Neutrophil (primary cell): Measurements from ENCODE around the gene OR5AU1.
A peak's percentile ranks its signal among the peaks of the same experiment; 100 is the strongest.

Experiments
- H3K27ac ChIP-seq: fragments of 200-600 bp; sonication (generic); 2 replicates; pipeline ENCODE4 v1.5.1; 2016; ENCODE audit warnings: mild to moderate bottlenecking, moderate library complexity
- H3K27me3 ChIP-seq: fragments of 200-600 bp; sonication (generic); 2 replicates; pipeline ENCODE4 v1.6.0; 2016; ENCODE audit warnings: mild to moderate bottlenecking
- H3K36me3 ChIP-seq: fragments of 200-600 bp; sonication (generic); 2 replicates; pipeline ENCODE4 v1.5.1; 2017
- H3K4me1 ChIP-seq, 2 experiments: fragments of 200-600 bp in 1 of 2; sonication (generic) in 1 of 2; 1 replicate in 1 of 2; 2 replicates in 1 of 2; pipeline versions ENCODE4 v1.5.1 to v1.6.1; 2013 to 2016; ENCODE audit warnings: low read depth in 1 of 2, low read length in 1 of 2, mild to moderate bottlenecking in 1 of 2, moderate library complexity in 1 of 2; ENCODE audit not compliant: control insufficient read depth in 1 of 2, insufficient read depth in 1 of 2
- H3K4me3 ChIP-seq, 2 experiments: fragments of 200-600 bp in 1 of 2; sonication (generic) in 1 of 2; 1 replicate in 1 of 2; 2 replicates in 1 of 2; pipeline ENCODE4 v1.5.1; 2013 to 2016; ENCODE audit warnings: low read depth in 1 of 2, low read length in 1 of 2, mild to moderate bottlenecking in 1 of 2, moderate library complexity in 1 of 2
- H3K9me3 ChIP-seq: fragments of 200-600 bp; sonication (generic); 2 replicates; pipeline ENCODE4 v1.5.1; 2016
- TF ChIP-seq, protein P1 (sequence below): fragments of 200-600 bp; sonication (generic); IDR thresholded peaks from 2 replicates; pipeline ENCODE4 v1.5.1; 2016; ENCODE audit warnings: antibody characterized with exemption

The OR5AU1 gene

DNA sequence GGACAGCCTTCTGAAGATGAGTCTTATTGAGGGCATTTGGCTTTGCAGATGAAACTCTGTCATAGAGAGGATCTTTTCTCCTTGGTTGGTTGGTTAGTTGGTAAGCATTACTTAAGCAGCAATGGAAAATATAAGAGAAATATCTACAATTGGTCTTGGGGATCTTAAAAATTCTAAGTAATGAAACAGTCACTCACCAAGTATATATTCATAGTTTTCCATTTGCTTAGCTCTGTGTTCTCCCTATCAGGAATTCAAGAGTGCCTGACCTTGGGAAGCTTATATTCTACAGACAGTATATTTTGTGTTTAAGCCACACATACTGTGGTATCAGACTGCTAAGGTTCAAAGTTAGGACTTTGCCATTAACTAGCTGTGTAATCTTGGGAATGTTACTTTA is at the start of gene OR5AU1:
TSS of gene OR5AU1 (minus strand) at position 101 of the 400 bp plus-strand sequence. CDS start 191 bp downstream, outside the sequence.
- no peak within 1 kb of the TSS for H3K4me3 ChIP-seq
- TF ChIP-seq, protein P1, sequence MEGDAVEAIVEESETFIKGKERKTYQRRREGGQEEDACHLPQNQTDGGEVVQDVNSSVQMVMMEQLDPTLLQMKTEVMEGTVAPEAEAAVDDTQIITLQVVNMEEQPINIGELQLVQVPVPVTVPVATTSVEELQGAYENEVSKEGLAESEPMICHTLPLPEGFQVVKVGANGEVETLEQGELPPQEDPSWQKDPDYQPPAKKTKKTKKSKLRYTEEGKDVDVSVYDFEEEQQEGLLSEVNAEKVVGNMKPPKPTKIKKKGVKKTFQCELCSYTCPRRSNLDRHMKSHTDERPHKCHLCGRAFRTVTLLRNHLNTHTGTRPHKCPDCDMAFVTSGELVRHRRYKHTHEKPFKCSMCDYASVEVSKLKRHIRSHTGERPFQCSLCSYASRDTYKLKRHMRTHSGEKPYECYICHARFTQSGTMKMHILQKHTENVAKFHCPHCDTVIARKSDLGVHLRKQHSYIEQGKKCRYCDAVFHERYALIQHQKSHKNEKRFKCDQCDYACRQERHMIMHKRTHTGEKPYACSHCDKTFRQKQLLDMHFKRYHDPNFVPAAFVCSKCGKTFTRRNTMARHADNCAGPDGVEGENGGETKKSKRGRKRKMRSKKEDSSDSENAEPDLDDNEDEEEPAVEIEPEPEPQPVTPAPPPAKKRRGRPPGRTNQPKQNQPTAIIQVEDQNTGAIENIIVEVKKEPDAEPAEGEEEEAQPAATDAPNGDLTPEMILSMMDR, result no peak
- no peaks in the 10 kb centered on the region for H3K4me1 ChIP-seq
- no peak within 1 kb of the TSS for H3K27ac ChIP-seq
- peaks cover 23% of the 10 kb centered on the region for H3K27me3 ChIP-seq
- H3K36me3 ChIP-seq, result no peaks in the 10 kb centered on the region
- no peaks in the 10 kb centered on the region for H3K9me3 ChIP-seq

DNA sequence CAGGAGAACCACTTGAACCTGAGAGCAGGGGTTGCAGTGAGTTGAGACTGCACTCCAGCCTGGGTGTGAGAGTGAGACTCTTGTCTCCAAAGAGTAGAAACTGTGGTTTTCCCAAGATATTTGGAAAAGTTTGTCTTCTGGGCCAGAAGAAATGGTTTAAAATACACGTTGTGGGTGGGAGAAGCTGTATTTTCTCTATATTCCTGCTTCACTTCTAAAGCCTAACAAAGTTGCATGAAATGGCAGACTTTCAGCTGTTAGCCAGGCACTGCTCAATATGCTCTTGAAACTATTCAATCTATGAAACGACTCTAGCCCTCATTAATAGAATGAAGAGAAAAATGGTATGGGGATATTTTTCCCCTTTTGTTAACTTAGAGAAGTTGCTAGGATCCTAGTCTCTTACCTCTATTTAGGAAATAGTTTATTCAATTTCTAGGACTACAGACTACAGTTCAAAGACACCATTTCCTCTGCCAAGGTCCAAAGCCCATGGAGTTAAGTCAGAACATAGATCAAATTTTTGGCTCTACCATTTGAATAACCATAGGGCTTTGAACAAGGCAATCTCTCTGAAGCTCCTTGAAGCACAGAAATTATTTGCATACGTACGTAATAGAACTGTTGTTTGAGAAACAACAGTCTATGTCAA is 49.3 kb upstream of the OR5AU1 start:
- TF ChIP-seq, protein P1, result no peak
- Histone ChIP-seq H3K4me3 (no peak overlapping the region), H3K27ac (peak overlapping the region; percentile 5), H3K36me3 (peaks cover 70% of the 10 kb centered on the region), H3K27me3 (no peaks in the 10 kb centered on the region), H3K9me3 (no peaks in the 10 kb centered on the region), H3K4me1 (peaks cover 3 to 4% of the 10 kb centered on the region in 2 experiments)

DNA sequence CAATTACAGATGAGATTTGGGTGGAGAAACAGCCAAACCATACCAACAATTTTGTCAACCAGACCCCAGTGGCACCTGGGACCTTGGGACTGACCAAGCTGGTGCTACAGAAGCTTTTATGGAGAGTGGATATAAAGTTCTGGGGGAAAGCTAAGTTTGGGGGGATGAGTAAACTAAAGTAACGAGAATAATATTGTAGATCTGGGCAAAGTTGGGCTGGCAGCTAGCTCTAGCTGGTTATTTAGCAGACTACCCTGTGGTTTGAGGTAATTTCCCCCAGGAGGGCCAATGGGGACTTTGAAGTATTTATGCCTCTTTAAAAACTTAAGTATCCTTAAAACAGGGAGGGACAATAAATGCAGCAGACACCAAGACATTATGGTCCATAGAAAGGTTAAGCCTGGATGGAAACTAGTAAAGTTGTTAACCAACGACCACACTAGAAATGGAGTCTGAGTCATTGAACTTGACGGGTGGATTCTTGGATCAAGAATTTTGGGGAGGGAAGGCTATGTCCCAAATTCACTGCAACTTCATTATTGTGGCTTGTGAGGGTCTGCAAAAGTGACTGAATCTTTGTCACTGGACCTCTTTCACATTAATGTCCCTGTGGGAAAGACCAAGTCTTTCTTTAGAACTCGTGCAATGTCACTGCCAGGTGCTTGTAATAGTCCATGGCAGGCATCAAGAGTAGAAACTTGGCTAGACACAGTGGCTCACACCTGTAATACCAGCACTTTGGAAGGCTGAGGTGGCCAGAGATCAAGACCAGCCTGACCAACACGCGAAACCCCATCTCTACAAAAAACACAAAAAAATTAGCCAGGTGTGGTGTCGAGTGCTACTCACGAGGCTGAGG is 48.5 kb upstream of the OR5AU1 start:
- H3K4me1 ChIP-seq, result peaks cover 3 to 4% of the 10 kb centered on the region in 2 experiments
- H3K4me3 ChIP-seq, result no peak overlapping the region
- TF ChIP-seq, protein P1, result no peak
- H3K9me3 ChIP-seq, result no peaks in the 10 kb centered on the region
- peaks cover 62% of the 10 kb centered on the region for H3K36me3 ChIP-seq
- H3K27me3 ChIP-seq, result no peaks in the 10 kb centered on the region
- H3K27ac ChIP-seq, result peak overlapping the region; percentile 5

DNA sequence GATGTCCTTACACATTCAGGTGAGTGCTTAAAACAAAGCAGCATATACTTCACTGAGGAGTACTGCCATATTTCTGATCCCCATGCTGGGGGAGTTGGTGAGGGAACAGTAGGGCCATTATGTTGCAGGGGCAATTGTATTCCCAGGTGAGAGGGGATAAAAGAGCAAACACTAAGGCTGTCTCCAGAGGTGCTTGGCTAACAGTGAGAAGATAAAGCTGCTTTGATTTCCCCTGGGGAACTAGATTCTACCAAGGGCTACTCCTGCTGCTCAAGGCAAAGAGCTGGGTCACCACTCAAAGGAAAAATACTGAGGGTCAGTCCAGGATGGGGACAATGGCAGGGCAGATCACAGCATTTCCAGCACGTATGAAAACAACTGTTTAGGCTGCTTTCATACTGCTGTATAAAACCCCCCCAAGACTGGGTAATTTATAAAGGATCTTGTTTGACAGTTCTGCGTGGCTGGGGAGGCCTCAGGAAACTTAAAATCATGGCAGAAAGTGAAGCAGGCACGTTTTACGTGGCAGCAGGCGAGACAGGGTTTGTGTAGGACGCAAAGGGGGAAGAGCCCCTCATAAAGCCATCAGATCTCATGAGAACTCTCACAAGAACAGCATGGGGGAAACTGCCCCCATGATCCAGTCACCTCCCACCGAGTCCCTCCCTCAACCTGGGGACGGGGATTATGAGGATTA is 47.8 kb upstream of the OR5AU1 start:
- Histone ChIP-seq H3K27ac (no peak overlapping the region), H3K36me3 (peaks cover 54% of the 10 kb centered on the region), H3K4me1 (peaks cover 3 to 4% of the 10 kb centered on the region in 2 experiments)

More for the DNA sequence above, 47.8 kb upstream of the OR5AU1 start:
- no peaks in the 10 kb centered on the region for H3K9me3 ChIP-seq
- H3K4me3 ChIP-seq, result no peak overlapping the region
- TF ChIP-seq, protein P1, result no peak
- H3K27me3 ChIP-seq, result no peaks in the 10 kb centered on the region
